GM12864 (cell line): ENCODE measurements around the gene BBS2.

ENCODE experiments used
- DNase-seq: peaks from one replicate; pipeline ENCODE4 v3.0.0-alpha.2; 2011; ENCODE audit warnings: low read depth
- H3K4me3 ChIP-seq: 2 replicates; pipeline ENCODE4 v1.5.1; 2011; ENCODE audit warnings: mild to moderate bottlenecking, low read depth, low read length, control low read depth
- TF ChIP-seq, protein P1 (sequence below): IDR thresholded peaks from 2 replicates; pipeline ENCODE4 v1.5.1; 2011; ENCODE audit warnings: low read depth, mild to moderate bottlenecking, moderate library complexity, low read length, control low read depth, inconsistent platforms; ENCODE audit errors: missing control alignments

The BBS2 gene

DNA sequence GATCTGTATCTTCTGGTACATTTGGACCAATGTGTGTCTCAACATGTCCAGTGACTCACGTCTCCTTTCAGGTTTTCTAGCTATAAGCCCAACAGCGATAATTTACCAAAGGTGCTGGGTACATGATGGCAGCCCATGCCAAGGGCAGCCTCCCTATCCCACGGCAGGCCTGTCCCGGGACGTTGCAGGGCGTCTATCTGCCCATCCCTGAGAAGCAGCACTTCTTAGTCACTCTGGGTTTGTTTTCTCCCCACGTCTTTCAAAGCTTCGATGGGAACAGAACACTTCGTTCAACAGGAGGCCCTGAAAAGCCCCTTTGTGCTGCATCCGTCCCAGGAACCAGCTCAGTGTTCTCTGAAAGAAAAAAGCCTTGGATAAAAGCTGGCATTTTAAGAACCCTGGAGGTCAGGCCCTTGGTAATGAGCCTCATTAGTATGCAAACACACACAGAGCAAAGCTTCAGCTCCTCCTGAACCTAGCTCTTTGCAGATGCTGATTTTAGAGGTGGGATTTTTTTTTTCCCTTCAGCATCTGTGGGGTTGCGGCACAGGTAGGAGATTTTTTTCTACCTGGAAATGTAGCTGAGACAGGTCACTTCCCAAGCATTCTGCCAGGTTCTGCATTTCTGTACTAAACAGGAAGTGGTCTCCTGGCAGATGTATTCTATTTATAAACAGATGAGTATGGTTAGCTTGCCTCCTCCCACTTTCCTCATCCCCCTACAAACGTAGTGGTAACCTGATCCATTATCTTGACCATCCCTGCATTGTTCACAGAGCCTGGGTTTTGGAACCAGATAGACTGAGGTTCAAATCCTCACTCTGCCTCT lies 27.5 kb upstream of the BBS2 start:
- no peak for DNase-seq
- H3K4me3 ChIP-seq, result no peak overlapping the region
- TF ChIP-seq, protein P1, sequence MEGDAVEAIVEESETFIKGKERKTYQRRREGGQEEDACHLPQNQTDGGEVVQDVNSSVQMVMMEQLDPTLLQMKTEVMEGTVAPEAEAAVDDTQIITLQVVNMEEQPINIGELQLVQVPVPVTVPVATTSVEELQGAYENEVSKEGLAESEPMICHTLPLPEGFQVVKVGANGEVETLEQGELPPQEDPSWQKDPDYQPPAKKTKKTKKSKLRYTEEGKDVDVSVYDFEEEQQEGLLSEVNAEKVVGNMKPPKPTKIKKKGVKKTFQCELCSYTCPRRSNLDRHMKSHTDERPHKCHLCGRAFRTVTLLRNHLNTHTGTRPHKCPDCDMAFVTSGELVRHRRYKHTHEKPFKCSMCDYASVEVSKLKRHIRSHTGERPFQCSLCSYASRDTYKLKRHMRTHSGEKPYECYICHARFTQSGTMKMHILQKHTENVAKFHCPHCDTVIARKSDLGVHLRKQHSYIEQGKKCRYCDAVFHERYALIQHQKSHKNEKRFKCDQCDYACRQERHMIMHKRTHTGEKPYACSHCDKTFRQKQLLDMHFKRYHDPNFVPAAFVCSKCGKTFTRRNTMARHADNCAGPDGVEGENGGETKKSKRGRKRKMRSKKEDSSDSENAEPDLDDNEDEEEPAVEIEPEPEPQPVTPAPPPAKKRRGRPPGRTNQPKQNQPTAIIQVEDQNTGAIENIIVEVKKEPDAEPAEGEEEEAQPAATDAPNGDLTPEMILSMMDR, result no peak

DNA sequence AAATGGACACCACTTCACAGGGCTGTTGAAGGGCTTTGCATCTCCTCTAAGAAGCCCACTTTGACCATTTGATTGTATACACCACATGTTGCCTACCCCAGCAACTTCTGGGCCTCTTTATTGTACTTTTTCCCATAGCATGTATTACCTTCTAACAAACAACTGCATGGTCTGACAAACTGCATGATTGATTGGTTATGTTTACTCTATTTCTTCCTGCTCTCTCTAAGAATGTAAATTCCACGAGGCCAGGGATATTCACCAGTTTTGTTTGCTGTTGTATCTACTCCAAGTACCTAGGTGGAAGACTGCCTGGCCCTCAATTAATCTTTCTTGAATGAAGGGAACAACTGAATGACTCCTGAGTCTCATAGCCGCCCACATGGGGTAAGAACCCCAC lies 22.2 kb upstream of the BBS2 start:
- no peak for DNase-seq
- no peak overlapping the region for H3K4me3 ChIP-seq
- TF ChIP-seq, protein P1, result no peak

DNA sequence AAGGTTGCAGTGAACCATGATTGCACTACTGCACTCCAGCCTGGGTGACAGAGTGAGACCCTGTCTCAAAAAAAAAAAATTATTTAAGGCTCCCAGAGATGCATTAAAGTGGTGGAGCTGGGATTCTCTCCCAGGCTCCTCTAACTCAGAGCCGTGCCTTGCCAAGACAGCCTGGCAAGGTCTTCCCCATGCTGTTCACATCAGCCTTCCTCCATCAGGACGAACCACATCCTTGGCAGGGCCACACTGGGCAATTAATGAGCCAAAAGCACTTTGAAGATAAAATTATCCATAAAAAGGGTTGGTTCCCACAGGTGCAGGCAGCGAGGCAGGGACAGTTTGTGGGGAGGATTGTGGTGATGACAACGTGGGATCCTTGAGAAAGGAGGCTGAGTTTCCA lies 19.8 kb upstream of the BBS2 start:
- H3K4me3 ChIP-seq, result no peak overlapping the region
- TF ChIP-seq, protein P1, result no peak
- DNase-seq, result no peak

DNA sequence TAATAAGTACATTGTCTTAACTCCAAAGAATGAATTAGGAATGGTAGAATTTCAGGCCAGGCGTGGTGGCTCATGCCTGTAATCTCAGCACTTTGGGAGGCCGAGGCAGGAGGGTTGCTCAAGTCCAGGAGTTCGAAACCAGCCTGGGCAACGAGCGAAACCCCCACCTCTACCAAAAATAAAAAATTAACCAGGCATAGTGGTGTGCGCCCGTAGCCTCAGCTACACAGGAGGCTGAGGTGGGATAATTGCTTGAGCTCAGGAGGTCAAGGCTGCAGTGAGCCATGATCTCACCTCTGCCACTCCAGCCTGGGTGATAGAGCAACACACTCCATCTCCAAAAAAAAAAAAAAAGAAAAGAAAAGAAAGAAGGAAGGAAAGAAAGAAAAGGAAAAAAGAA lies 18.5 kb upstream of the BBS2 start:
- TF ChIP-seq, protein P1, result no peak
- DNase-seq, result no peak
- no peak overlapping the region for H3K4me3 ChIP-seq

DNA sequence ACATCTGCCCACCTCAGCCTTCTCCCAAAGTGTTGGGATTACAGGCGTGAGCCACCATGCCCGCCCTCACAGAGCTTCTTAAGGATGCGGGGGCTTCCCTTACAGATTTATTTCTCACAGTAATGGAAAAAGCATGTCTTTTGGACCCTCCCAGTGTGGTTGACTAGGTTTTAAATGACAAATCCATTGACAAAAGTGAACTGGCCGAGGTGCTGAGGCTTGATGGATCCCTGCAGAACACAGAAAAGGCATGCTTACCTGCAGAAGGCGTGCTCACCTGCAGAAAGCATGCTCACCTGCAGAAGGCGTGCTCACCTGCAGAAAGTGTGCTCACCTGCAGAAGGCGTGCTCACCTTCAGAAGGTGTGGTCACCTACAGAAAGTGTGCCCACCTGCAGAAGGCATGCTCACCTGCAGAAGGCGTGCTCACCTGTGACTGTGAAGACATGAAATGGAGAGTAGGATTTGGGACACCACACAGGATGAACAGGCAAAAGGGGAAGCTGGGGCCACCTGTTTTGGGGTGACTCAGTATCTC lies 15.1 kb upstream of the BBS2 start:
- no peak for DNase-seq
- TF ChIP-seq, protein P1, result no peak
- no peak overlapping the region for H3K4me3 ChIP-seq

DNA sequence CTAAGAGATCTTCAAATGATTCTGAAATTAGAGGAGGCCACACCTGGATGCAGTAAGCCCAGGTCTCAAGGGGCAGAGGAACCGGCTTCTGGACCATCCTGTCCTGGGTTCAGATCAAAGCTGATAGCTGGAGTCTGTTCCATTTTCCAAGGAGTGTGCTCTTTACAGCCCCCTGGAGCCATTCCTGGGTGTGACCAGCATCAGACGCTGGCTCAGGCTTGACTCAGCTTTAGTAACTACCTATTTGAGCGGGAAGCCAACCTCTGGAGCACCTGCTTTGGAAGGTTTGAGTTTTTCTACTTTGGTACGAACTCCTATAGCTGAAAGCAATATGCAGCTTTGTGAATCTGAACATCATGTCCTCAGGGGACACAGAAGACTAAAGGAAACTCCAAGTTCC lies 12.9 kb upstream of the BBS2 start:
- no peak for DNase-seq
- TF ChIP-seq, protein P1, result no peak
- H3K4me3 ChIP-seq, result no peak overlapping the region

DNA sequence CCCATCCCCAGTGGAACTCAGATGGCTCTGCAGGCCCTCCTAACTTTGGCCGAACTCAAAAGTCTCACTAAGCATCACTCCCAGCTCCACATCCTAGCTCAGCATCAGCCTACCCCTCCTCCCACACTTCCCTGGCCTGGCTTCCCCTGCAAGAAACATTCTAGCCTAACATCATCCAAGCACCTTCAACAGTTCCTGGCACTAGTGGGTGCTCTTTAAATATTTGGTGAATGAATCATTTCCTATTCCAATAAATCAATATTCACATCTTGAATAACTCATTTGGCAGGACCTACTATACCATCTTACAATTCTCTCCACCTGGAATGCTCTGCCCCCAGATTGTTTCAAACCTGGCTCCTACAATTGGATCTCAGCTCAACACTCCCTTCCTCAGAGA lies 11.0 kb upstream of the BBS2 start:
- TF ChIP-seq, protein P1, result no peak
- DNase-seq, result no peak
- H3K4me3 ChIP-seq, result no peak overlapping the region
